Measurements from ENCODE around the gene GJC3.

The GJC3 gene

DNA sequence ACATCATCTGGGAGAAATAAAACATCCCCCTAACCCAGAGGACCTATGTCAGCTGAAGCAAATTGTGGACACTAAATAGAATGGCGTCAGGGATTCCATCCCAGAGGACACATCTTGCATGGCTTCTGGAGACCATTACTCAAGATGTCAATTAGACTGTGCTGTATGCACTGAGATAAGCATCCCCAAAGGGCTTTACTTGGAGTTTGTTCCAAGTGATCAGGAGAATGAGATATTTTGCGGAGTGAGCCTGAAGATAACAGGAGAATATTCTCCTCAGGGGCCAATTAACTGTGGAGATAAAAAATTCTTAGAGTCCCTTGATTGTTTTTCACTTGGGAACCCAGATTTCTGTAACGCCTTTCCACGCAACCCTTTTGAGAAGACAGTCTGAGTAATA is 48.0 kb downstream of the GJC3 start:
- peaks cover 24% of the 10 kb centered on the region for H3K9me3 Mint-ChIP-seq
- TF ChIP-seq, protein P1, sequence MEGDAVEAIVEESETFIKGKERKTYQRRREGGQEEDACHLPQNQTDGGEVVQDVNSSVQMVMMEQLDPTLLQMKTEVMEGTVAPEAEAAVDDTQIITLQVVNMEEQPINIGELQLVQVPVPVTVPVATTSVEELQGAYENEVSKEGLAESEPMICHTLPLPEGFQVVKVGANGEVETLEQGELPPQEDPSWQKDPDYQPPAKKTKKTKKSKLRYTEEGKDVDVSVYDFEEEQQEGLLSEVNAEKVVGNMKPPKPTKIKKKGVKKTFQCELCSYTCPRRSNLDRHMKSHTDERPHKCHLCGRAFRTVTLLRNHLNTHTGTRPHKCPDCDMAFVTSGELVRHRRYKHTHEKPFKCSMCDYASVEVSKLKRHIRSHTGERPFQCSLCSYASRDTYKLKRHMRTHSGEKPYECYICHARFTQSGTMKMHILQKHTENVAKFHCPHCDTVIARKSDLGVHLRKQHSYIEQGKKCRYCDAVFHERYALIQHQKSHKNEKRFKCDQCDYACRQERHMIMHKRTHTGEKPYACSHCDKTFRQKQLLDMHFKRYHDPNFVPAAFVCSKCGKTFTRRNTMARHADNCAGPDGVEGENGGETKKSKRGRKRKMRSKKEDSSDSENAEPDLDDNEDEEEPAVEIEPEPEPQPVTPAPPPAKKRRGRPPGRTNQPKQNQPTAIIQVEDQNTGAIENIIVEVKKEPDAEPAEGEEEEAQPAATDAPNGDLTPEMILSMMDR (IDR thresholded peaks at IDR 0.05; ENCODE audit: unreplicated experiment in 3 of 3), result no peak
- no peak overlapping the region for H3K4me3 Mint-ChIP-seq
- no peak overlapping the region for H3K27ac Mint-ChIP-seq
- peaks cover 5% of the 10 kb centered on the region for H3K36me3 Mint-ChIP-seq (ENCODE audit: low read depth)
- no peaks in the 10 kb centered on the region for H3K4me1 Mint-ChIP-seq
- peaks cover 11% of the 10 kb centered on the region for H3K27me3 Mint-ChIP-seq (ENCODE audit: low read depth)

DNA sequence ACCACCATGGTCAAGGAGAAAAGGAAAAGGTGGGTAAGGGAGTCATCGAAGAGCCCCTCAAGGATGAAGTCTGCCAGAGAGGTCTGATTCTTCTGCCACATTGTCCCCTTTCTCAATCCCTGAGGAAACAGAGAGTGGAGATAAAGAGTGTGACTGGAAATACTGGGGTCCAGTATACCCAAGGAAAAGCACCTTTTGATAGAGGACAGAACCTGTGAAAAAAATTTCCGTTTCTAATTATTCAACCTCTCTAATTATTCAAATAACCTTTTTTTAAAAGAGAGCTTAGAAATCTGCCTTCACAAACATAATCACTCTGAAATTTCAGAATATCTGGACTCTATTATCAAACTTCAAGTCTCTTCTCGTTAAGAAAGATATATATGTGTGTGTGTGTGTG is 52.5 kb downstream of the GJC3 start, which contains the start of gene OR2AE1:
Gene OR2AE1, minus strand, starts transcription at position 101 of the 400 bp plus-strand sequence. Its CDS starts 0 bp downstream, at position 101.
- Mint-ChIP-seq H3K9me3 (peaks cover 3% of the 10 kb centered on the region), H3K36me3 (ENCODE audit: low read depth) (no peaks in the 10 kb centered on the region), H3K27ac (no peak within 1 kb of the TSS), H3K4me1 (no peaks in the 10 kb centered on the region), H3K4me3 (no peak within 1 kb of the TSS), H3K27me3 (ENCODE audit: low read depth) (peaks cover 15% of the 10 kb centered on the region)
- TF ChIP-seq, protein P1 (IDR thresholded peaks at IDR 0.05; ENCODE audit: unreplicated experiment in 3 of 3), result no peak

DNA sequence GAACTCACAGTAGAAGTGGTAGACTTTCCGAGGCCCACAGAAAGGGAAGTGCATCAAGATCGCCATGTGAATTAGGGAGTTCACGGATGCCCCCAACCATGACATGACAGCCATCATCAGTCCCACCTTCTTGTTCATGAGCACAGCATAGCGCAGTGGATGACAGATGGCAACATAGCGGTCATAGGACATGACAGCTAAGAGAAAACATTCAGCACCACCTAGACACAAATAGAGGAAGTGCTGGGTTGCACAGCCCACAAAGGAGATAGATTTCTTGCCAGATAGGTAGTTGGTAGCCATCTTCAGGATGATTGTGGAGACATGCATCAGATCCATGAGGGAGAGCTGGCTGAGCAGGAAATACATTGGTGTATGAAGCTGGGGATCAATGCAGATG is 52.9 kb downstream of the GJC3 start:
- no peak overlapping the region for H3K27ac Mint-ChIP-seq
- TF ChIP-seq, protein P1 (IDR thresholded peaks at IDR 0.05; ENCODE audit: unreplicated experiment in 3 of 3), result no peak
- no peak overlapping the region for H3K4me3 Mint-ChIP-seq
- H3K36me3 Mint-ChIP-seq (ENCODE audit: low read depth), result no peaks in the 10 kb centered on the region
- no peaks in the 10 kb centered on the region for H3K4me1 Mint-ChIP-seq
- H3K27me3 Mint-ChIP-seq (ENCODE audit: low read depth), result peaks cover 15% of the 10 kb centered on the region
- H3K9me3 Mint-ChIP-seq, result peaks cover 3% of the 10 kb centered on the region

Measured in nephron (organoid).